Trophoblast cell (in vitro differentiated cells and primary cell): ENCODE measurements around the gene TMCO5A.

Experiments used
- DNase-seq, 2 donors: peaks; one replicate each; pipeline ENCODE4 v3.0.0-alpha.2; 2016
- H2AFZ ChIP-seq: 2 replicates; pipeline ENCODE4 v1.6.1; 2013; ENCODE audit warnings: low read length, moderate library complexity, mild to moderate bottlenecking; ENCODE audit not compliant: insufficient read depth, poor library complexity
- H2AK5ac ChIP-seq: 2 replicates; pipeline ENCODE4 v1.6.1; 2013; ENCODE audit warnings: mild to moderate bottlenecking, low read length
- H2BK120ac ChIP-seq: 2 replicates; pipeline ENCODE4 v1.6.1; 2013; ENCODE audit warnings: low read length, mild to moderate bottlenecking, moderate library complexity; ENCODE audit not compliant: insufficient read depth, poor library complexity
- H2BK12ac ChIP-seq: 2 replicates; pipeline ENCODE4 v1.6.1; 2013; ENCODE audit warnings: mild to moderate bottlenecking, low read length, moderate library complexity
- H2BK5ac ChIP-seq: 2 replicates; pipeline ENCODE4 v1.6.1; 2013; ENCODE audit warnings: low read length, low read depth, moderate library complexity, mild to moderate bottlenecking; ENCODE audit not compliant: poor library complexity
- H3K14ac ChIP-seq: 2 replicates; pipeline ENCODE4 v1.6.1; 2013; ENCODE audit warnings: mild to moderate bottlenecking, low read length
- H3K18ac ChIP-seq: 2 replicates; pipeline ENCODE4 v1.6.1; 2013; ENCODE audit warnings: mild to moderate bottlenecking, low read length
- H3K23ac ChIP-seq: 2 replicates; pipeline ENCODE4 v1.6.1; 2013; ENCODE audit warnings: low read length
- H3K27ac ChIP-seq: 2 replicates; pipeline ENCODE4 v1.5.1; 2013; ENCODE audit warnings: low read depth, mild to moderate bottlenecking, inconsistent platforms, low read length, moderate library complexity
- H3K27me3 ChIP-seq: 2 replicates; pipeline ENCODE4 v1.6.1; 2013; ENCODE audit warnings: inconsistent platforms, mild to moderate bottlenecking, low read length, moderate library complexity; ENCODE audit not compliant: insufficient read depth
- H3K36me3 ChIP-seq, 2 experiments: 1 replicate in 1 of 2; 2 replicates in 1 of 2; pipeline ENCODE4 v1.6.1; 2013; ENCODE audit warnings: low read length in 2 of 2, mild to moderate bottlenecking in 2 of 2, moderate library complexity in 1 of 2; ENCODE audit not compliant: insufficient read depth in 2 of 2, control insufficient read depth in 1 of 2
- H3K4ac ChIP-seq: 2 replicates; pipeline ENCODE4 v1.6.1; 2013; ENCODE audit warnings: low read depth, mild to moderate bottlenecking, low read length, moderate library complexity
- H3K4me1 ChIP-seq, 2 experiments: 1 replicate in 1 of 2; 2 replicates in 1 of 2; pipeline ENCODE4 v1.6.1; 2013; ENCODE audit warnings: low read length in 2 of 2, mild to moderate bottlenecking in 2 of 2, moderate library complexity in 1 of 2; ENCODE audit not compliant: insufficient read depth in 2 of 2, control insufficient read depth in 1 of 2
- H3K4me2 ChIP-seq: 2 replicates; pipeline ENCODE4 v1.6.1; 2013; ENCODE audit warnings: inconsistent platforms, mild to moderate bottlenecking, low read length, moderate library complexity
- H3K4me3 ChIP-seq: 2 replicates; pipeline ENCODE4 v1.5.1; 2013; ENCODE audit warnings: mild to moderate bottlenecking, low read depth, low read length, inconsistent platforms
- H3K79me1 ChIP-seq: one replicate; pipeline ENCODE4 v1.6.1; 2013; ENCODE audit warnings: low read length
- H3K79me2 ChIP-seq: 2 replicates; pipeline ENCODE4 v1.6.1; 2013; ENCODE audit warnings: low read length, mild to moderate bottlenecking; ENCODE audit not compliant: control insufficient read depth, insufficient read depth, poor library complexity
- H3K9ac ChIP-seq: 2 replicates; pipeline ENCODE4 v1.6.1; 2013; ENCODE audit warnings: mild to moderate bottlenecking, low read length
- H3K9me3 ChIP-seq: 2 replicates; pipeline ENCODE4 v1.6.1; 2013; ENCODE audit warnings: low read depth, mild to moderate bottlenecking, control low read depth, inconsistent platforms, low read length; ENCODE audit not compliant: insufficient read depth
- H4K12ac ChIP-seq: 2 replicates; pipeline ENCODE4 v1.6.1; 2013; ENCODE audit warnings: low read depth, mild to moderate bottlenecking, low read length, moderate library complexity
- H4K8ac ChIP-seq: 2 replicates; pipeline ENCODE4 v1.6.1; 2013; ENCODE audit warnings: low read depth, mild to moderate bottlenecking, low read length, moderate library complexity
- H4K91ac ChIP-seq: one replicate; pipeline ENCODE4 v1.6.1; 2013; ENCODE audit warnings: low read depth, mild to moderate bottlenecking, low read length, moderate library complexity
- WGBS: extraction: QIAGEN DNeasy Blood & Tissue Kit; methylation state at CpG from one replicate; pipeline ENCODE4 v1.1.7; 2013; ENCODE audit warnings: missing lambda C conversion rate; ENCODE audit not compliant: insufficient read length, insufficient coverage; ENCODE audit errors: extremely low coverage; 5-methylcytosine and 5-hydroxymethylcytosine counted together

Gene TMCO5A

GRCh38 chr15:37979671-37980409, 45.4 kb downstream of the TMCO5A start:
- Histone ChIP-seq H3K4ac (no peak overlapping the region), H2BK120ac (no peak overlapping the region), H2BK5ac (no peak overlapping the region), H3K18ac (no peak overlapping the region), H4K12ac (no peak overlapping the region), H3K4me1 (no peaks in the 10 kb centered on the region), H2AFZ (no peak overlapping the region), H4K8ac (no peak overlapping the region), H3K4me2 (no peak overlapping the region), H3K9ac (no peak overlapping the region), H3K27ac (no peak overlapping the region), H3K79me2 (no peaks in the 10 kb centered on the region), H3K14ac (no peak overlapping the region), H2AK5ac (no peak overlapping the region), H3K23ac (no peak overlapping the region), H3K27me3 (no peaks in the 10 kb centered on the region), H3K4me3 (no peak overlapping the region), H2BK12ac (no peak overlapping the region), H3K36me3 (no peaks in the 10 kb centered on the region), H3K9me3 (no peaks in the 10 kb centered on the region), H3K79me1 (no peaks in the 10 kb centered on the region), H4K91ac (no peak overlapping the region)
- DNase-seq, result no peak
- no CpG with 5 or more reads among the region's 11 CpGs for WGBS

GRCh38 chr15:37981201-37981600, 46.8 kb downstream of the TMCO5A start:
- Histone ChIP-seq H2AFZ (no peak overlapping the region), H3K23ac (no peak overlapping the region), H2BK5ac (no peak overlapping the region), H3K9me3 (no peaks in the 10 kb centered on the region), H3K4me2 (no peak overlapping the region), H2BK12ac (no peak overlapping the region), H3K9ac (no peak overlapping the region), H2BK120ac (no peak overlapping the region), H3K36me3 (no peaks in the 10 kb centered on the region), H3K79me1 (no peaks in the 10 kb centered on the region), H4K91ac (no peak overlapping the region), H3K18ac (no peak overlapping the region), H4K8ac (no peak overlapping the region), H3K27me3 (no peaks in the 10 kb centered on the region), H2AK5ac (no peak overlapping the region), H4K12ac (no peak overlapping the region), H3K4ac (no peak overlapping the region), H3K4me1 (no peaks in the 10 kb centered on the region), H3K79me2 (no peaks in the 10 kb centered on the region), H3K27ac (no peak overlapping the region), H3K4me3 (no peak overlapping the region), H3K14ac (no peak overlapping the region)
- DNase-seq, result no peak
- no CpG with 5 or more reads among the region's 5 CpGs for WGBS

DNA sequence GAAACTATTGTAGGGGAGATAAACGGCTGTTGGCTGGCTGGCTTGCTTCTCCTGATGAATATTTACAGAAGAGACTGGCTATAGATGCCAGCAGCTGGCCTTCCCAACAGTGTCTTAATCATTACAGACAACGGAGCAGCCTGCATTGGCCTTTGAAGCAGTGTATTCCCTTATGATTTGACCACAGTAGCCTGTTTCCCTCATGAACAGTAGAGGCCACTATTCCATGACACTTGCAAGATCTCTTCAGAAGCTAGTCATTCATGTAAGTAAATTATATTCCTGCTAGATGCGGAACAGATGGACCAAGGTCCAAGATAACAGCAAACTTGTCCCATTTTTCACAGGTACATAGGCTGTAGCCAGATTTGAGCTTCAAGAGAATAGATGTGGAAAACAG, 47.3 kb downstream of the TMCO5A start:
- no peak overlapping the region for H3K4me3 ChIP-seq
- H2BK12ac ChIP-seq, result no peak overlapping the region
- H3K36me3 ChIP-seq, result no peaks in the 10 kb centered on the region
- no peak overlapping the region for H4K12ac ChIP-seq
- no peak overlapping the region for H2AK5ac ChIP-seq
- H3K9ac ChIP-seq, result no peak overlapping the region
- H3K14ac ChIP-seq, result no peak overlapping the region
- H3K79me1 ChIP-seq, result no peaks in the 10 kb centered on the region
- H3K23ac ChIP-seq, result no peak overlapping the region
- H2BK120ac ChIP-seq, result no peak overlapping the region
- H4K91ac ChIP-seq, result no peak overlapping the region
- no peak overlapping the region for H3K4me2 ChIP-seq
- H3K27me3 ChIP-seq, result no peaks in the 10 kb centered on the region
- H3K9me3 ChIP-seq, result no peaks in the 10 kb centered on the region
- no peak overlapping the region for H3K18ac ChIP-seq
- no peak overlapping the region for H2BK5ac ChIP-seq
- H3K4ac ChIP-seq, result no peak overlapping the region
- no peak overlapping the region for H3K27ac ChIP-seq
- WGBS, result no CpG with 5 or more reads among the region's 3 CpGs
- H4K8ac ChIP-seq, result no peak overlapping the region
- H3K4me1 ChIP-seq, result no peaks in the 10 kb centered on the region
- no peaks in the 10 kb centered on the region for H3K79me2 ChIP-seq
- DNase-seq, result peak in 1 of 2 donors; percentile 6
- H2AFZ ChIP-seq, result no peak overlapping the region

DNA sequence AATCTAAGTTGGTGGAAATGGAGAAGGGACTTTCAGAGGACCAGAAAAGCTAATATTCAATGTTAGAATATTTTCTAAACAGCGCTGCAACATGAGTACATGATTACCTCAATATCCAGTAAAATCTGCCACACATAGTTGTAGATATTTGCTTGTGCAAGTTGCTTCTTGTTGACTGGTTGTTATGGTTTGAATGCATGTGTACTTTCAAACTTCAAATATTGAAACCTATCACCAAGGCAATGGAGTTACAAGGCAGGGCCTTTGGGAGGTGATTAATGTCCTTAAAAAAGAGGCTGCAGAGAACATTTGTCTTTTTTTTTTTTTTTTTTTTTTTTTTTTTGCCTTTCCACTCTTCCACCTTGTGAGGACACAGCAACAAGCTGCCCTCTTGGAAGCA, 49.9 kb downstream of the TMCO5A start:
- H4K8ac ChIP-seq, result no peak overlapping the region
- no peak overlapping the region for H3K23ac ChIP-seq
- H3K79me1 ChIP-seq, result no peaks in the 10 kb centered on the region
- H3K27me3 ChIP-seq, result no peaks in the 10 kb centered on the region
- H2BK12ac ChIP-seq, result no peak overlapping the region
- H4K91ac ChIP-seq, result no peak overlapping the region
- H3K14ac ChIP-seq, result no peak overlapping the region
- no peak overlapping the region for H3K18ac ChIP-seq
- no peak overlapping the region for H2BK120ac ChIP-seq
- no peak overlapping the region for H2BK5ac ChIP-seq
- no peak overlapping the region for H3K9ac ChIP-seq
- DNase-seq, result no peak
- H2AK5ac ChIP-seq, result no peak overlapping the region
- H3K9me3 ChIP-seq, result no peaks in the 10 kb centered on the region
- H3K36me3 ChIP-seq, result no peaks in the 10 kb centered on the region
- no peak overlapping the region for H3K4ac ChIP-seq
- no peak overlapping the region for H2AFZ ChIP-seq
- no peaks in the 10 kb centered on the region for H3K79me2 ChIP-seq
- H3K4me2 ChIP-seq, result no peak overlapping the region
- no peak overlapping the region for H4K12ac ChIP-seq
- H3K4me1 ChIP-seq, result no peaks in the 10 kb centered on the region
- H3K27ac ChIP-seq, result no peak overlapping the region
- no CpG with 5 or more reads among the region's 1 CpG for WGBS
- H3K4me3 ChIP-seq, result no peak overlapping the region
